ENCODE results near the gene MASP2. TPM values are rescaled to one million over a fixed set of nuclear protein-coding genes. Genes with fewer than 3 reads are reported as not detected.

The MASP2 gene
- total RNA-seq, 4 donors from 2014 or later: not detected

DNA sequence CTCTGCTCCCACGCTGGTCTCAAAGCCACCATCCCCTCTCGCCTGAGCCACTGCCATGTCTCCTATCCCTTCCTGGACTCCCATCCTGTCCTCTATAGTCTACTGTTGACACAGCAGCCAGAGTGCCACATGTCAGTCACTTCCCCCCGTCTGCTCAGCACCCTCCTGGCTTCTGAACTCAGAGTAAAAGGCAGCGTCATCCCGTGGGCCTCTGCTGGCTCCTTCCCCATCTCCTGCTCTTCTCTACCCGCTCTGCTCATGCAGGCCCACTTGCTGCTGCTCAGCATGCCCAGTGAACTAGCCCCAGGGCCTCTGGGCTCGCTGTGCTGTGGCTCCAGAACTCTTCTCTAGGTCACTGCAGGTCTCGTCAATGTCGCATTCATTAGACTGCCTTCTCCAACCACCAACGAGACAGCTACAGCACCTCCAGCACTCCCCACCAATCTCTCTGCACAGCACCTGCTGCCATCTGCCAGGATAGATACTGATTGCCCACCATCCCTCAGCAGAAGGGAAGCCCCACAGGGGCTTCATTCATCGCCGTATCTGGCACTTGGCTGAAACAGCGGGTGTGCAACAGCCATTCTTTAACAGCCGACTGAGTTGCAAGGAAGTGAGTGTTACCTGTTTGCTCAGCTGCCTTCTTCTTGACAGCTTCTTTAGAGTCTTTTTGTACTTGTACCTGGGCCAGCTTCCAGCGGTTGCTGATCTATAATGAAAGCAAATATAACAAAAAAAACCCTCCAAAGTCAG, 24.6 kb upstream of the MASP2 start:
- H3K4me1 ChIP-seq: peaks cover 0 to 19% (median 5%) of the 10 kb centered on the region in 4 donors
- peaks cover 3 to 100% (median 35%) of the 10 kb centered on the region in 3 donors for H3K36me3 ChIP-seq
- WGBS, 2 donors: 75 to 80% methylated on average over 15 of the region's 15 CpGs
- H3K27ac ChIP-seq: peak overlapping the region in 1 of 4 donors; percentile 23
- TF ChIP-seq, protein P1, sequence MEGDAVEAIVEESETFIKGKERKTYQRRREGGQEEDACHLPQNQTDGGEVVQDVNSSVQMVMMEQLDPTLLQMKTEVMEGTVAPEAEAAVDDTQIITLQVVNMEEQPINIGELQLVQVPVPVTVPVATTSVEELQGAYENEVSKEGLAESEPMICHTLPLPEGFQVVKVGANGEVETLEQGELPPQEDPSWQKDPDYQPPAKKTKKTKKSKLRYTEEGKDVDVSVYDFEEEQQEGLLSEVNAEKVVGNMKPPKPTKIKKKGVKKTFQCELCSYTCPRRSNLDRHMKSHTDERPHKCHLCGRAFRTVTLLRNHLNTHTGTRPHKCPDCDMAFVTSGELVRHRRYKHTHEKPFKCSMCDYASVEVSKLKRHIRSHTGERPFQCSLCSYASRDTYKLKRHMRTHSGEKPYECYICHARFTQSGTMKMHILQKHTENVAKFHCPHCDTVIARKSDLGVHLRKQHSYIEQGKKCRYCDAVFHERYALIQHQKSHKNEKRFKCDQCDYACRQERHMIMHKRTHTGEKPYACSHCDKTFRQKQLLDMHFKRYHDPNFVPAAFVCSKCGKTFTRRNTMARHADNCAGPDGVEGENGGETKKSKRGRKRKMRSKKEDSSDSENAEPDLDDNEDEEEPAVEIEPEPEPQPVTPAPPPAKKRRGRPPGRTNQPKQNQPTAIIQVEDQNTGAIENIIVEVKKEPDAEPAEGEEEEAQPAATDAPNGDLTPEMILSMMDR (IDR thresholded peaks at IDR 0.05): no peak
- TF ChIP-seq EP300 (IDR thresholded peaks at IDR 0.05): no peak
- TF ChIP-seq POLR2A (IDR thresholded peaks at IDR 0.05): no peak
- no peaks in the 10 kb centered on the region for H3K27me3 ChIP-seq
- H3K4me3 ChIP-seq: no peak overlapping the region
- DNase-seq (ENCODE audit: low spot score in 2 of 2): no peak
- H3K9me3 ChIP-seq: no peaks in the 10 kb centered on the region

DNA sequence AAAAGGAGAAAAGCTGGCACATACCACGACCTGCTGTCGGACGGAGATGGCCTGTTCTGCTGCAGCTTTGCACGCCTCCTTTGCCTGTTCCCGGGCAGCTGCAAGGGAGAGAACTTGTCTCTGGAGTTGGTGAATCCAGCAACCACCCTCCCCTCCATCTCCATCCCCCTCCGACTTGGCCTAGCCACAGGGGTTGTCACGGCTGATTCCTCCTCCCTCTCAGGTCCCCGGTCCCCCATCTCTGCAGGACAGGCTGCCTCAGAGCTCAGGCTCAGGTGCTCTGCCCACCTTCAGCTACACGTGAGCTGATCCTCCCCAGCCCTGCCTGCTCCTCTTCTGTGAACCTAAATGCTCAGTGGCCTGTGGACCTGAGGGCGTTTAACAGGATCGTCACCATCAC, 23.8 kb upstream of the MASP2 start:
- TF ChIP-seq POLR2A (IDR thresholded peaks at IDR 0.05): no peak
- TF ChIP-seq, protein P1 (IDR thresholded peaks at IDR 0.05): no peak
- no peak for TF ChIP-seq EP300 (IDR thresholded peaks at IDR 0.05)
- DNase-seq (ENCODE audit: low spot score in 2 of 2): no peak
- H3K36me3 ChIP-seq: peaks cover 3 to 100% (median 35%) of the 10 kb centered on the region in 3 donors

DNA sequence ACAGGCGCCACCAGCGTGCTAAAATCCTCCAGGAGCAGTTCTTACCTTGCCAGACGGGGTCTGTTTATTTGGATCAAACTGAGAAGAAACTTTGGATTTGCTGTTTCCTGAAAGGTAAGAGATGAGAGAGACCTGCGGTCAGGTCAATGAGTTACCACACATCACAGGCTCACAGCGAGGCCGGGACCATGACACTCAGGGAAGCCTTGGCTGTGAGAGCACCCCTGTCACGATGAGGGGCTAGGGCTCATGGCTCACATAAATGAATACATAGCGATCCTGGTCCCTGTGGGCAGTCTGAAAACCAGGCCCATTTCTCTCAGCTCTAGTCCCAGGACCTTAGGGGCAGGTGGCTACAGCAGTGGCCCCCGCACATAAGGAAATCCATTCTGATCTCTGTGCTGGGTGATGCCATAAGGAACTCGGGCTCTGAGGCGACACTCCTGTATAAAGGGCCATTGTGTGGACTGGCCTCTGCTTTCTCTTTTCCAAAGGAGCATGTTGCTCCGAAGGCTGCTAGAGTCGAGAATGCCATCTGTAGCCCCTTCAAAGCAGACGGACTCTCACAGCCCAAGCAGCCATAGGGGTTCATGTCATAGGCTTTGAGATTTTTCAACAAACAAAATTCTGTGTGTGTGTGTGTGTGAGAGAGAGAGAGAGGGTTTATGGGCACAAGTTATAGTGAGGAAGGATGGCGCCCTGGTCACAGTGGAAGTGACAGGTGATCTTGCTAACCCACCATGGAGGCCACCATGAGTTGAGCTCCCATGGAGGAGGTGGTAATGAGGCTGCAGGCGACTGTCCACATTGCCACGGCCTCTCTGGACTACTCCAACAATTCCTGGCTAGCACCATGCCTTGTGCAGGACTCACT, 21.8 kb upstream of the MASP2 start:
- WGBS, 2 donors: 71 to 73% methylated on average over 16 to 17 of the region's 17 CpGs
- Histone ChIP-seq H3K4me1 (peaks cover 0 to 24% (median 5%) of the 10 kb centered on the region in 4 donors), H3K9me3 (no peaks in the 10 kb centered on the region), H3K27me3 (no peaks in the 10 kb centered on the region), H3K36me3 (peaks cover 0 to 100% (median 18%) of the 10 kb centered on the region in 3 donors), H3K4me3 (no peak overlapping the region), H3K27ac (peak overlapping the region in 3 of 4 donors; percentile 60 to 77 (median 70))
- TF ChIP-seq, protein P1 (IDR thresholded peaks at IDR 0.05): no peak
- DNase-seq (ENCODE audit: low spot score in 2 of 2): no peak

More for the DNA sequence above, 23.8 kb upstream of the MASP2 start:
- 79 to 92% methylated on average over 11 of the region's 11 CpGs for WGBS, 2 donors
- Histone ChIP-seq H3K9me3 (no peaks in the 10 kb centered on the region), H3K27me3 (no peaks in the 10 kb centered on the region), H3K27ac (no peak overlapping the region), H3K4me3 (no peak overlapping the region), H3K4me1 (peaks cover 0 to 19% (median 5%) of the 10 kb centered on the region in 4 donors)

DNA sequence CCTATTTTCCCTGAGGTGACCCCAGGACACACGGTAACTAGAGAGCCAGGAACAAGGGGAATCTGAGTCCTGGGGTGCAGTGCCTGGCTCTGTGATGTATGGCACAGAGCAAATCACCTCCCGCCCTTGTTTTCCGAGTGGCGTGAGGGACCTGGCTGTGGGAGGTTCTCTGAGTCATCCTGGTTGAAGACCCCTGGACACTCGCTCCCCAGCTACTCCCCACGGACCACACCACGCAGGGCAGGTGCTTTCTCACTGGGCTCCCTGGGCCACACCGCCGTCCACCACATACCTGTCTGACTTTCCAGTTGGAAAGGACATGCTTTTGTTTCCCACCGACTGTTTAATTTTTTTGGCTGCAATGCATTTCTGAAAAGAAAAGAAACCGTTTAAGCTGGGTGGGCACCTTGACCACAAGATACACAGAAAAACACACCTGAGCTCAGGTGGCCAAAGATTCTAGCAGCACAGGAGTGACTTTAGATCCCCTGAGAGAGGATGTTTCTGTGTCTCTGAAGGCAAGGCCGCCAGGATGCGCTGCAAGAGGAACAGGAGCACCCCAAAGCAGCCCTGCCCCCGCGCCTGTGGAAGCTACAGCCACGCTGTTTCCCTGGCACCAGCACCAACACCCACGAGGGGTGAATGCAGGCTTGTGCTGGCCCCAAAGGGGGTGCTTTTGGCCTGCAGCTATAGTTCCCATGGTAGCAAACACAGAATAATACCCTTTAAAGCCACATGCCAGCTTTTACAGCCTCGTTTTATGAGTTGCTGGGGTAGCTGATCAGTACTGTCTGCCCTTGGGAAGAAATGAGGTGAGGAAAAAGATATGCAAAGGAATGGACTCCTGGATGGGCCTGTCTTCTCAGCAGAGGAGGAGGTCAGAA, 20.9 kb upstream of the MASP2 start:
- TF ChIP-seq, protein P1 (IDR thresholded peaks at IDR 0.05): no peak
- no peak for TF ChIP-seq EP300 (IDR thresholded peaks at IDR 0.05)
- TF ChIP-seq POLR2A (IDR thresholded peaks at IDR 0.05): no peak
- Histone ChIP-seq H3K36me3 (peaks cover 0 to 96% (median 14%) of the 10 kb centered on the region in 3 donors), H3K27ac (peak overlapping the region in 3 of 4 donors; percentile 60 to 77 (median 70)), H3K4me1 (peaks cover 0 to 31% (median 6%) of the 10 kb centered on the region in 4 donors), H3K9me3 (no peaks in the 10 kb centered on the region), H3K27me3 (no peaks in the 10 kb centered on the region), H3K4me3 (no peak overlapping the region)
- 73 to 82% methylated on average over 18 of the region's 18 CpGs for WGBS, 2 donors
- no peak for DNase-seq (ENCODE audit: low spot score in 2 of 2)

All from tibial nerve (tissue), 4 donors.